ENCODE results near the gene RAB29. TPM values are rescaled to one million over a fixed set of nuclear protein-coding genes. Genes with fewer than 3 reads are reported as not detected.
A peak's percentile ranks its signal among the peaks of the same experiment; 100 is the strongest.

RAB29 gene
- total and polyA plus RNA-seq, 9 of the 15 experiments (the other 6 are each of a cell fraction or from before 2014, with no cell fraction given), result 6.3 to 17.6 (median 8.0) TPM

DNA sequence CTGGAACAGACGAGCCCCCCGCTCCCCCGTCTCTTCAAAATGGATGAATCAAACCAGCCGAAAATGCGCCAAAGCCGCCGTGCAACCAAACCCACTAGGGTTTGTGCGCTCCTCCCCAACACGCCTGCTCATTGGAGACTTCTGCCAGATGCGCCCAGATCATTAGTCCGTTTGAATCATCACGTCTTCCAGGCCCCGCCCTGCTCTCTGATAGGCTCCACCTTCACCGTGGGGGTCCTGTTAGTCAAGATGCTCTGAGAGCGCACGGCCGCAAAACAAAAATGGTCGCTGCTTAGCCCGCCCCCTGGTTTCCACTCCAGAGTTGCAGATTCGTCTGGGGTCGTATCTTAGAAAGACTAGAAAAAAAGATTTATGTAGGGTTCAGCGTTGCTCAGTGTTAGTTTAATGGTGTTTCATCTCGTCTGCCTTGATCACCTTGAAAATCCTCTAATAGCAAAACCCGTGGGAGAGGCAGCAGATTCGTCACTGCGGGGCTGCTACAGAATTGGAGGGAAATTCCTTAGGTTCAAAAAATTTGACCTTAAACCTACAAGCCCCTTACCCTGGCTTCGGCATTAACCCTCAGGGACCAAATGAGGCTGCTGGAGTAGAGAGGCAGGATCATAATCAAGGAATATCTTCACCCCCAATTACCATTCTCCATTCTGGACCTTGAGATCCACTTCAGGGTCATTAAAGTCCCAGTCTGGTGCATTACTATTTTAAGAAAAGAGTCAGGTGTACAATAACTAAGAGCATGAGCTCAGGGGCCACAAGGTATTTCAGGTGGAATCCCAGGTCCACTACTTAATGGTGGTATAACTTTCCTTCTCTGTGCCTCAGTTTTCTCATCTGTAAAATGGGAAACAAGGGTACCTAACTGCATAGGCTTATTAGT, 24.9 kb downstream of the RAB29 start, which contains the start of gene NUCKS1 (continued):
- TF ChIP-seq TAF9B (IDR thresholded peaks at IDR 0.05; ENCODE audit: partially characterized antibody) (peak; percentile 93), KDM5B (IDR thresholded peaks at IDR 0.05; ENCODE audit: insufficient replicate concordance, low read depth, low read length) (peak; percentile 48), FOXK2 (conservative IDR thresholded peaks at IDR 0.05 in 1 of 2, IDR thresholded peaks at IDR 0.05 in 1 of 2; ENCODE audit: low read depth in 2 of 2) (peak in 1 of 2 experiments; percentile 63; a peak in 2 of 4 replicates), E2F3 (CRISPR knock-in tag; IDR thresholded peaks at IDR 0.05) (peak; percentile 98), SMARCE1 (IDR thresholded peaks at IDR 0.05) (0 out of 2 replicates have a peak, but pooled peaks have one; percentile 18), SMAD3 (CRISPR knock-in tag; conservative IDR thresholded peaks at IDR 0.05) (peak; percentile 68; the same call in 1 of the 2 replicates), ZNF407 (IDR thresholded peaks at IDR 0.05; ENCODE audit: low read depth) (peak; percentile 34; the same call in 1 of the 2 replicates), TFAP4 (CRISPR knock-in tag; IDR thresholded peaks at IDR 0.05; ENCODE audit: borderline replicate concordance) (peak; percentile 64), MBD1 (CRISPR knock-in tag; IDR thresholded peaks at IDR 0.05) (no peak), CBX3 (IDR thresholded peaks at IDR 0.05; ENCODE audit: borderline replicate concordance in 1 of 2, low read length in 2 of 2) (peak in 1 of 2 experiments; percentile 99; a peak in 2 of 3 replicates)
- TF ChIP-seq, protein P1, sequence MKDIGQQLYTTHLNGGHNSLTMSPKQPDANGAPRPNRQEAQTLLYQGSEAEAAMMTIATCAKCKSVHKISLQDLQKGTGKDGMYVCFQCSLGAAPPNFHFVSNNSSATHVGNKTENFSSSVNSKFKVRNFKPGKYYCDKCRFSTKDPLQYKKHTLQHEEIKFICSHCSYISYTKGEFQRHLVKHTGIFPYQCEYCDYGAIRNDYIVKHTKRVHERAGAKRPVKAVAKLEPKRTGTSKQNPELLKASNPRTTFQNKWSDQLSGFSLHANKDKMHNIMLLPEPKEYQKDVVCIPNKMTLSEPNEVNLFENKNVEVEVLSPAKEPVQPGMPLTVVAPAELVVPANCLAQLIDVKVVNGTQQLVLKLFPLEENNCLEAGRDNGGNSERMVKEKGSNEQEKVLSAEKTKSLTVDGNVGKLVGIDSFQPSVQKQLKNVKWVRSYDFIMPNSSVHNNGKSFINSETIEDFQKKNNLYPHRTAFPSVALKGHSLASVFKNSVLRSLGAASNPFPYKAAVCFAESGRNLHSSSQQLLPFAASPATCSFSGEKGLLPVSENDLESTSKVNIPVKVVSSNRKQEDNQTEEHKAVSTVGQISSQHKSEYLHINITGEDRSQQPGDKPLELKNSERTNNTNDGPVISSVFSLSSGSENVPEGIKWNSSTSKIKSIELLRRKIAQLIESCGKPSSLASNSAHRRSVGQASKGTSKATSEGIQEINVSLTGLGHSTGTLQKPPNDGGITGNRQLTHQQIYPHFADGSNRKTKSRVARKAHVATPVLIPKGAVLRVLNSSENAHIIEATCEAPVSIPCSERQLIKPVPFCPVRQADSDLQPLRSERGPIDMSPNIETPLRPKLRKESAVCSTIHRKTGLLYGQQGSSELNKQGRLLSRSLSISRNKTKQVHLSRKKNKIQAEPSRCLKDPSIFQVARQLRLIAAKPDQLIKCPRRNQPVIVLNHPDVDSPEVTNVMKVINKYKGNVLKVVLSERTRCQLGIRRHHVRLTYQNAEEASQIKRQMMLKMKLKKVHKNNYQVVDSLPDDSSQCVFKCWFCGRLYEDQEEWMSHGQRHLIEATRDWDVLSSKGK (CRISPR knock-in tag; IDR thresholded peaks at IDR 0.05), result no peak

All from K562 (cell line).